HUDEP-2 (cell line): Measurements from ENCODE around the gene GPRC5C.
"Not testable (repeated sequence)": the region's sequence is repeated elsewhere in the genome, so short reads cannot be mapped to it uniquely, and the experiment has no call there.

Experiments used
- DNase-seq, 76 experiments: peaks; one replicate each; lab custom pipeline; 2025; ENCODE audit not compliant: unreplicated experiment in 76 of 76; lab: John Stamatoyannopoulos, UW

GPRC5C gene

GRCh38 chr17:74405311-74405710 is 26.6 kb upstream of the GPRC5C start:
- DNase-seq, result not testable (repeated sequence)

- DNase-seq, result no peak
These were observed 24.5 kb upstream of the GPRC5C start for GRCh38 chr17:74407384-74407783.

GRCh38 chr17:74408262-74408661 is 23.6 kb upstream of the GPRC5C start:
- DNase-seq, result peak in 2 of 76 experiments; percentile 10 to 27

- no peak for DNase-seq
These were observed 23.1 kb upstream of the GPRC5C start for GRCh38 chr17:74408815-74409214.

- no peak for DNase-seq
These were observed 21.9 kb upstream of the GPRC5C start for GRCh38 chr17:74410001-74410443.

- DNase-seq, result no peak
These were observed 19.3 kb upstream of the GPRC5C start for GRCh38 chr17:74412581-74412980.

GRCh38 chr17:74413491-74413890 is 18.4 kb upstream of the GPRC5C start:
- DNase-seq, result no peak

GRCh38 chr17:74414510-74414909 is 17.4 kb upstream of the GPRC5C start:
- DNase-seq, result no peak

GRCh38 chr17:74415608-74416396 is 16.1 kb upstream of the GPRC5C start:
- no peak for DNase-seq

GRCh38 chr17:74417178-74418045 is 14.5 kb upstream of the GPRC5C start:
- peak in 2 of 76 experiments; percentile 4 to 9 for DNase-seq

- DNase-seq, result no peak
These were observed 11.9 kb upstream of the GPRC5C start for GRCh38 chr17:74419928-74420411.

- no peak for DNase-seq
These were observed 7.8 kb upstream of the GPRC5C start for GRCh38 chr17:74424117-74424516.

GRCh38 chr17:74424657-74425056 is 7.2 kb upstream of the GPRC5C start:
- no peak for DNase-seq

- DNase-seq, result no peak
These were observed 5.3 kb upstream of the GPRC5C start for GRCh38 chr17:74426551-74427047.

- DNase-seq, result no peak
These were observed 4.7 kb upstream of the GPRC5C start for GRCh38 chr17:74427048-74427762.

- DNase-seq, result no peak
These were observed 4.1 kb upstream of the GPRC5C start for GRCh38 chr17:74427763-74428153.

GRCh38 chr17:74429604-74430384 is 2.1 kb upstream of the GPRC5C start:
- DNase-seq, result no peak

GRCh38 chr17:74430385-74430705 is 1.5 kb upstream of the GPRC5C start:
- DNase-seq, result no peak

- no peak for DNase-seq
These were observed 951 bp upstream of the GPRC5C start for GRCh38 chr17:74430706-74431567.
